Coronary artery (tissue), 2 donors: Measurements from ENCODE around the gene ADISSP.
A peak's percentile ranks its signal among the peaks of the same experiment; 100 is the strongest.

ENCODE experiments used
- DNase-seq: peaks from one replicate; pipeline ENCODE4 v3.0.0-alpha.2; 2017; ENCODE audit warnings: low spot score
- H3K27ac ChIP-seq, 2 donors: fragments of 200-600 bp; sonication (generic); one replicate each; pipeline ENCODE4 v1.5.1; 2016 to 2019
- H3K4me3 ChIP-seq: fragments of 200-600 bp; sonication (generic); 2 replicates; pipeline ENCODE4 v1.5.1; 2016; ENCODE audit warnings: mild to moderate bottlenecking, moderate library complexity
- CTCF ChIP-seq: fragments of 200-600 bp; sonication (generic); IDR thresholded peaks from one replicate; pipeline ENCODE4 v1.5.1; 2019; ENCODE audit warnings: antibody characterized with exemption

ADISSP gene

GRCh38 chr20:3784216-3784853 is 16.8 kb upstream of the ADISSP start:
- no peak for TF ChIP-seq CTCF
- DNase-seq: no peak
- Histone ChIP-seq H3K27ac (peak overlapping the region in 1 of 2 donors; percentile 40), H3K4me3 (peak overlapping the region; percentile 84)

GRCh38 chr20:3783511-3784195 is 16.1 kb upstream of the ADISSP start:
- no peak for TF ChIP-seq CTCF
- H3K27ac ChIP-seq: peak overlapping the region in 1 of 2 donors; percentile 40
- H3K4me3 ChIP-seq: peak overlapping the region; percentile 84
- no peak for DNase-seq

- no peak for TF ChIP-seq CTCF
- H3K4me3 ChIP-seq: no peak overlapping the region
- no peak for DNase-seq
- peak overlapping the region in 1 of 2 donors; percentile 9 for H3K27ac ChIP-seq
These were observed 15.5 kb upstream of the ADISSP start for GRCh38 chr20:3783068-3783489.

GRCh38 chr20:3782597-3782996 is 15.0 kb upstream of the ADISSP start:
- no peak for DNase-seq
- Histone ChIP-seq H3K27ac (no peak overlapping the region), H3K4me3 (no peak overlapping the region)
- TF ChIP-seq CTCF: no peak

GRCh38 chr20:3781153-3781910 is 13.8 kb upstream of the ADISSP start, which contains the start of gene SPEF1:
Gene SPEF1, minus strand, starts transcription at chr20:3781448. Its CDS starts 161 bp downstream, at chr20:3781287.
- Histone ChIP-seq H3K27ac (peak within 1 kb of the TSS in 1 of 2 donors; percentile 73), H3K4me3 (peak within 1 kb of the TSS; percentile 63)
- no peak for TF ChIP-seq CTCF
- DNase-seq: peak; percentile 88

GRCh38 chr20:3778976-3779375 is 11.4 kb upstream of the ADISSP start:
- Histone ChIP-seq H3K4me3 (no peak overlapping the region), H3K27ac (no peak overlapping the region)
- no peak for TF ChIP-seq CTCF
- no peak for DNase-seq
